Measurements from ENCODE around the gene FGF6.

Gene FGF6

DNA sequence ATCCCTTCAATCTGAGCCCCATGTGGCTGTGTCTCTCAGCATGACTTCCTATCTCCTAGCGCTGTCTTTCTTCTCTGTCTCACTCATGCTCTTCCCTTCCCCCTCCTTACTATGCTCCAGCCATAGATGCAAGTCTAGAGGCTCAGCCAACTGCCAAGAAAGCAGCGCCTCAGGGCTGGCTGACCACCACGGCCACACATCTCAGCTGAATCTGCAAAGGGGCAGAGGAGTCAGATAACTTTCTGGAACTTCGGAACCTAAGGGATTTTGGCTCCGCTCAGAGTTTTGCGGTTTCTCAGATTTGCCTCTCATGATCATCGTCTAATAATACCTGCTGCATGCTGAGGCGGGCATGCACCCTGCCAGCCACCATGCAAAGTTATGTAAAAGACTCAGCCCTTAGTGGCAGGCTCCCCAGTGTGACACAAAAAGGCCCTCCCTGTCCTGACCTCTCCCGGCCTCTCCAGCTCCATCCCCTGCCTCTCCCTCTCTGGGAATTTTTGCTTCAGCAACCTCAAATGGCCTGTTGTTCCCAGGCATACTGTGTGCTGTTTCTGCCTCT is 5.0 kb upstream of the FGF6 start:
- no peak overlapping the region for H3K4me3 ChIP-seq (ENCODE audit: low read depth, low read length)
- no peak for DNase-seq (ENCODE audit: low read depth)
- TF ChIP-seq CTCF (IDR thresholded peaks at IDR 0.05; ENCODE audit: low read depth, low read length), result no peak
- no peak for TF ChIP-seq MAX (IDR thresholded peaks at IDR 0.05; ENCODE audit: low read depth, low read length)
- TF ChIP-seq MYC (IDR thresholded peaks at IDR 0.05; ENCODE audit: low read depth, low read length), result no peak
- TF ChIP-seq POLR2A (IDR thresholded peaks at IDR 0.05; ENCODE audit: extremely low read depth, insufficient read length), result no peak

DNA sequence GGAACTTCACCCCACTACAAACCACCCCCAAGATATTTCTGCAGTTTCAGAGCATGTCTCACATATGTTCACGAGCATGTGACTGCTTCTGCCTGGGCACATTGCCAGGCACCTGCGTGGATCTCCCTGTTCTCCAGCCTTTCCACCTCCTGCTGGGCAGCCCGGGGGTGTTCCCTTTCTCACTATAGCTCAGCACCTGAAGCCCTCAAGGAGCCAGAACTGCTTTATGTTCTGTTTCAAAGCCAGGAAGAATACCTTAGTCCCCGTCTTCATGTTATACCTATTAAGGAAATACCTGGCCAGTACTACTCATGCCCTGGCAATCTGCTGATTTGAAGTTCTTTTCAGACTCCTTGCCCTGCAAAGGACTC is 4.2 kb upstream of the FGF6 start:
- TF ChIP-seq CTCF (IDR thresholded peaks at IDR 0.05; ENCODE audit: low read depth, low read length) (no peak), MAX (IDR thresholded peaks at IDR 0.05; ENCODE audit: low read depth, low read length) (no peak), POLR2A (IDR thresholded peaks at IDR 0.05; ENCODE audit: extremely low read depth, insufficient read length) (no peak), MYC (IDR thresholded peaks at IDR 0.05; ENCODE audit: low read depth, low read length) (no peak)
- DNase-seq (ENCODE audit: low read depth), result no peak
- no peak overlapping the region for H3K4me3 ChIP-seq (ENCODE audit: low read depth, low read length)

DNA sequence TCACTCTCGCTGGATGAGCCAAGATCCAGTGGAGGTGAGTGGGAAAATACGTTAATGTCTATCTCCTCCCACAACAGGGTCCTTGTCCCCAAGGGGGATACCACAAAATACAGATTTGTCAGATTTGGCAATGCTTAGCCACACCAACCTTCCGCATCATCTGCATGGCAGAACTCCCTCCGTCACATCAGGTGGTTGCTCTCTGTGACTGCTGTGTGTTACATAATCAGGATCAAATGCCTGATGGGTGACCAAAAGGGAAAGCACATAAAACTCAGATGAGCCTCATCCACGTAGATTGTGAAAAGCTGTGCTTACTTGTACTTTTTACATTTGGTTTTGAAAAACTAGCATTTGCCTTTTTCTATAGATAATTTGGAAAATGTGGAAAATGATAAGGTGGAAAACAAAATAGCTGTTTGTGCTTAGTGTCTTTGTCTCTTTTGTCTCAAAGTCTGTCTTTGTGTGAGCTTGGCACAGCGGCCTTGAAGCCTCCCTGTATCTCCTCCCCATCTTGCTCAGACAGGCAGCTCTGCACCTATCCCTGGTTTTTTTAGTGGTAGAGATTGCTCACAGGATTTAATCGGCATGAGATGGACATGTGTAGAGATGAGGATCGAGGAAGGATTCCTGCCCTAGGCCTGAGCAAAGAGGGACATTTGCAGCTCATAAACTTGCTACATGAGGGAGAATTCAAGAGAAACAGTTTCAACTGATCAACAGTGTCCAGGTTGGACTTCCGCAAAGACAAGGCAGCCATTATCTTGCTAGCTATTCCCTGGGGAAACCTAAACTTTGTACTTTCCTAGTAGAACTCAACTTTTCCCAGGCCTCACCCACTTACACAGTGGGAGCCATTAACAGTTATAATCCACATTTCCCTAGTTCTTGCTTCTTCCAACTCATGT is 3.6 kb upstream of the FGF6 start:
- peak; percentile 29 for DNase-seq (ENCODE audit: low read depth)
- H3K4me3 ChIP-seq (ENCODE audit: low read depth, low read length), result no peak overlapping the region
- no peak for TF ChIP-seq MAX (IDR thresholded peaks at IDR 0.05; ENCODE audit: low read depth, low read length)
- TF ChIP-seq CTCF (IDR thresholded peaks at IDR 0.05; ENCODE audit: low read depth, low read length), result no peak

DNA sequence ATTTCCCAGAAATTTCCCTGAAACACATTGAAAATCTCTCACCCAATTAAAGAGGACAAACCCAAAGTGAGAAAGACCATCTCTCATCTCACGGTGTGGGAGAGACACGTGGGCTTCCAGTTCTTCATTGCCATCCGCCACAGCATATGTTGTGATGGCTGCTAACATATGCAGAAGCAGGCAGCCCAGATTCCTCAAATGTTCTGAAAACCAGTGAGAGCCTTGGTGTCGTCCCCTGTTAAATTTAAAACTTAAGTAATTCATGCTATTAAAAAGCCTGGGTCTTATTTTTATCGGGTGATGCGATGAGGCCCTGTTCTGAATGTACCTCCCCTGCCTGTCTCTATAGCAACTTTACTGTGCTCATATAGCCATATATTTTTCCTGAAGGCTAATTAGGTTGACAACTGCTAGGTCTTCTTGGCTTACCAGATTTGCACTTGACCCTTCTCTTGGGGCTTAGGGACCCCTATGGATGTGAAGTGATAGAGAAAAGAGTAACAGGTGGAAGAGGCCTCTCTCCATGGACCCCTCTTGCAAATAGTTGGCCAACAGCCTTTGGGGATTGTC is 2.8 kb upstream of the FGF6 start:
- no peak for TF ChIP-seq MAX (IDR thresholded peaks at IDR 0.05; ENCODE audit: low read depth, low read length)
- TF ChIP-seq MYC (IDR thresholded peaks at IDR 0.05; ENCODE audit: low read depth, low read length), result no peak
- TF ChIP-seq CTCF (IDR thresholded peaks at IDR 0.05; ENCODE audit: low read depth, low read length), result no peak
- TF ChIP-seq POLR2A (IDR thresholded peaks at IDR 0.05; ENCODE audit: extremely low read depth, insufficient read length), result no peak
- DNase-seq (ENCODE audit: low read depth), result no peak
- no peak overlapping the region for H3K4me3 ChIP-seq (ENCODE audit: low read depth, low read length)

GRCh38 chr12:4447151-4447550 is 1.5 kb upstream of the FGF6 start:
- no peak for TF ChIP-seq MYC (IDR thresholded peaks at IDR 0.05; ENCODE audit: low read depth, low read length)
- no peak for TF ChIP-seq POLR2A (IDR thresholded peaks at IDR 0.05; ENCODE audit: extremely low read depth, insufficient read length)
- no peak for TF ChIP-seq CTCF (IDR thresholded peaks at IDR 0.05; ENCODE audit: low read depth, low read length)
- H3K4me3 ChIP-seq (ENCODE audit: low read depth, low read length), result no peak overlapping the region
- no peak for DNase-seq (ENCODE audit: low read depth)
